Mucosa of rectum (tissue), 2 donors: Measurements from ENCODE around the gene NDUFB4.

Experiments used
- H3K27ac ChIP-seq, 2 donors: one replicate each; pipeline ENCODE4 v1.7.0; 2013; ENCODE audit warnings: inconsistent platforms in 2 of 2, low read depth in 2 of 2, low read length in 2 of 2
- H3K27me3 ChIP-seq, 2 donors: one replicate each; pipeline ENCODE4 v1.7.0; 2013; ENCODE audit warnings: low read length in 2 of 2; ENCODE audit not compliant: control insufficient read depth in 2 of 2, insufficient read depth in 2 of 2
- H3K36me3 ChIP-seq, 2 donors: one replicate each; pipeline ENCODE4 v1.7.0; 2013; ENCODE audit warnings: low read length in 2 of 2; ENCODE audit not compliant: control insufficient read depth in 2 of 2, insufficient read depth in 2 of 2
- H3K4me1 ChIP-seq, 2 donors: one replicate each; pipeline ENCODE4 v1.7.0; 2013; ENCODE audit warnings: low read length in 2 of 2, mild to moderate bottlenecking in 1 of 2; ENCODE audit not compliant: control insufficient read depth in 2 of 2, insufficient read depth in 2 of 2
- H3K4me3 ChIP-seq, 2 donors: one replicate each; pipeline ENCODE4 v1.7.0; 2013; ENCODE audit warnings: low read length in 2 of 2
- H3K9ac ChIP-seq, 2 donors: one replicate each; pipeline ENCODE4 v1.7.0; 2013; ENCODE audit warnings: low read length in 2 of 2, low read depth in 1 of 2, mild to moderate bottlenecking in 1 of 2
- H3K9me3 ChIP-seq, 2 donors: one replicate each; pipeline ENCODE4 v1.7.0; 2013; ENCODE audit warnings: low read length in 2 of 2; ENCODE audit not compliant: control insufficient read depth in 2 of 2
- donor health status: healthy.
- donor health status: Normal muscosa, but diverticular disease.

NDUFB4 gene

GRCh38 chr3:120650311-120650710 is 54.2 kb downstream of the NDUFB4 start:
- no peak overlapping the region for H3K9ac ChIP-seq
- H3K27me3 ChIP-seq: no peaks in the 10 kb centered on the region
- H3K4me1 ChIP-seq: no peaks in the 10 kb centered on the region
- H3K4me3 ChIP-seq: no peak overlapping the region
- peaks cover 0 to 9% of the 10 kb centered on the region in 2 donors for H3K36me3 ChIP-seq
- no peak overlapping the region for H3K27ac ChIP-seq
- H3K9me3 ChIP-seq: no peaks in the 10 kb centered on the region
